ENCODE data around the gene CINP. TPM values are rescaled to one million over a fixed set of nuclear protein-coding genes. Genes with fewer than 3 reads are reported as not detected.

The CINP gene
- total RNA-seq, 4 donors from 2014 or later, result 16.9 to 34.2 (median 27.3) TPM

- peak within 1 kb of the TSS; percentile 51 for H3K4me3 ChIP-seq (ENCODE audit: low read depth, poor library complexity, severe bottlenecking)
- DNase-seq (ENCODE audit: low spot score in 2 of 2), result peak; percentile 89 to 98
- WGBS, 2 donors, result 0% methylated on average over 6 to 38 of the region's 71 CpGs
- TF ChIP-seq POLR2A (IDR thresholded peaks at IDR 0.05), result no peak
- no peak for TF ChIP-seq CTCF (IDR thresholded peaks at IDR 0.05)
- intact Hi-C loops (cut with DNase I; ENCODE audit: low total_unique reads), result loop anchor here (10.0 kb wide), 1 partner anchor 355 kb away; the partner anchor contains the start of gene DYNC1H1
Measured at GRCh38 chr14:102319351-102320032, 43.2 kb downstream of the CINP start, which contains the start of gene ZNF839. Gene ZNF839 (plus strand): TSS chr14:102319746. CDS start chr14:102319766, 20 bp downstream.

- TF ChIP-seq POLR2A (IDR thresholded peaks at IDR 0.05), result no peak
- TF ChIP-seq CTCF (IDR thresholded peaks at IDR 0.05), result no peak
- no peak for DNase-seq (ENCODE audit: low spot score in 2 of 2)
- 59 to 60% methylated on average over 15 of the region's 15 CpGs for WGBS, 2 donors
- intact Hi-C loops (cut with DNase I; ENCODE audit: low total_unique reads), result loop anchor here (10.0 kb wide), 1 partner anchor 354 kb away; the partner anchor contains the start of gene DYNC1H1
- peak overlapping the region; percentile 51 for H3K4me3 ChIP-seq (ENCODE audit: low read depth, poor library complexity, severe bottlenecking)
Measured at GRCh38 chr14:102318781-102319276, 43.9 kb downstream of the CINP start.

GRCh38 chr14:102317564-102318248 lies 45.0 kb downstream of the CINP start:
- no peak overlapping the region for H3K4me3 ChIP-seq (ENCODE audit: low read depth, poor library complexity, severe bottlenecking)
- no peak for DNase-seq (ENCODE audit: low spot score in 2 of 2)
- 35 to 43% methylated on average over 12 of the region's 12 CpGs for WGBS, 2 donors
- TF ChIP-seq CTCF (IDR thresholded peaks at IDR 0.05) (no peak), POLR2A (IDR thresholded peaks at IDR 0.05) (no peak)
- intact Hi-C loops (cut with DNase I; ENCODE audit: low total_unique reads), result loop anchor here (10.0 kb wide), 1 partner anchor 353 kb away; the partner anchor contains the start of gene DYNC1H1

GRCh38 chr14:102316743-102317563 lies 45.7 kb downstream of the CINP start:
- intact Hi-C loops (cut with DNase I; ENCODE audit: low total_unique reads), result loop anchor here (10.0 kb wide), 1 partner anchor 352 kb away; the partner anchor contains the start of gene DYNC1H1
- H3K4me3 ChIP-seq (ENCODE audit: low read depth, poor library complexity, severe bottlenecking), result peak overlapping the region; percentile 25
- peak; percentile 92 to 99 for DNase-seq (ENCODE audit: low spot score in 2 of 2)
- TF ChIP-seq POLR2A (IDR thresholded peaks at IDR 0.05), result no peak
- peak in 1 of 3 donors; percentile 81 for TF ChIP-seq CTCF (IDR thresholded peaks at IDR 0.05)
- 1% methylated on average over 38 to 49 of the region's 54 CpGs for WGBS, 2 donors

GRCh38 chr14:102316338-102316742 lies 46.4 kb downstream of the CINP start:
- intact Hi-C loops (cut with DNase I; ENCODE audit: low total_unique reads), result loop anchor here (10.0 kb wide), 1 partner anchor 352 kb away; the partner anchor contains the start of gene DYNC1H1
- H3K4me3 ChIP-seq (ENCODE audit: low read depth, poor library complexity, severe bottlenecking), result no peak overlapping the region
- TF ChIP-seq POLR2A (IDR thresholded peaks at IDR 0.05) (no peak), CTCF (IDR thresholded peaks at IDR 0.05) (no peak)
- no peak for DNase-seq (ENCODE audit: low spot score in 2 of 2)
- WGBS, 2 donors, result 1% methylated on average over 10 of the region's 10 CpGs
